NCI-H2107 (cell line): ENCODE measurements around the gene TAP2.
A peak's percentile ranks its signal among the peaks of the same experiment; 100 is the strongest.
"Not testable (repeated sequence)": the region's sequence is repeated elsewhere in the genome, so short reads cannot be mapped to it uniquely, and the experiment has no call there.

Experiments used
- DNase-seq: peaks from one replicate; lab custom pipeline; 2025; lab: John Stamatoyannopoulos, UW

The TAP2 gene

GRCh38 chr6:32838114-32838958, at the start of gene TAP2:
Gene TAP2 (minus strand): TSS chr6:32838739. CDS start chr6:32838233, 506 bp downstream.
- peak; percentile 49 for DNase-seq

GRCh38 chr6:32887616-32888015, 49.1 kb upstream of the TAP2 start:
- no peak for DNase-seq

- no peak for DNase-seq
Observed at GRCh38 chr6:32886681-32887383, 48.3 kb upstream of the TAP2 start.

- DNase-seq: no peak
Observed at GRCh38 chr6:32885698-32886286, 47.3 kb upstream of the TAP2 start.

- DNase-seq: no peak
Observed at GRCh38 chr6:32883789-32884188, 45.2 kb upstream of the TAP2 start.

GRCh38 chr6:32882879-32883250, 44.3 kb upstream of the TAP2 start:
- no peak for DNase-seq

GRCh38 chr6:32880962-32881361, 42.4 kb upstream of the TAP2 start:
- DNase-seq: not testable (repeated sequence)

GRCh38 chr6:32879691-32880090, 41.2 kb upstream of the TAP2 start:
- DNase-seq: no peak

GRCh38 chr6:32876603-32877002, 38.1 kb upstream of the TAP2 start:
- no peak for DNase-seq

GRCh38 chr6:32873947-32874346, 35.4 kb upstream of the TAP2 start:
- not testable (repeated sequence) for DNase-seq

- DNase-seq: peak; percentile 25
Observed at GRCh38 chr6:32868257-32868788, 29.8 kb upstream of the TAP2 start.

GRCh38 chr6:32867554-32868256, 29.2 kb upstream of the TAP2 start:
- no peak for DNase-seq

GRCh38 chr6:32867022-32867477, 28.5 kb upstream of the TAP2 start:
- DNase-seq: no peak

- no peak for DNase-seq
Observed at GRCh38 chr6:32865724-32866443, 27.3 kb upstream of the TAP2 start.

GRCh38 chr6:32862725-32863124, 24.2 kb upstream of the TAP2 start:
- no peak for DNase-seq

- DNase-seq: no peak
Observed at GRCh38 chr6:32860674-32861073, 22.1 kb upstream of the TAP2 start.

- no peak for DNase-seq
Observed at GRCh38 chr6:32858194-32858593, 19.7 kb upstream of the TAP2 start.

GRCh38 chr6:32857156-32857891, 18.8 kb upstream of the TAP2 start:
- DNase-seq: no peak

GRCh38 chr6:32855467-32856174, 17.1 kb upstream of the TAP2 start:
- DNase-seq: no peak
